Common myeloid progenitor, CD34-positive (primary cell): ENCODE measurements around the gene GRXCR2.
A peak's percentile ranks its signal among the peaks of the same experiment; 100 is the strongest.
"Not testable (repeated sequence)": the region's sequence is repeated elsewhere in the genome, so short reads cannot be mapped to it uniquely, and the experiment has no call there.

Experiments
- CTCF ChIA-PET: fragments of 350-600 bp; sonication (Branson Sonifier 250); formaldehyde crosslinking; loops from one replicate; lab custom pipeline; 2021; ENCODE audit warnings: antibody characterized with exemption; lab: Charles Lee
- POLR2A ChIA-PET: fragments of 350-600 bp; sonication (Branson Sonifier 250); formaldehyde crosslinking; loops from one replicate; lab custom pipeline; 2021; ENCODE audit warnings: antibody characterized with exemption; lab: Charles Lee
- DNase-seq, 3 donors: peaks; one replicate each; pipeline versions ENCODE4 v3.0.0 to v3.0.0-alpha.2; 2013
- H3K27ac ChIP-seq, 2 experiments: 1 replicate in 1 of 2; 2 replicates in 1 of 2; pipeline ENCODE4 v1.7.0; 2013; ENCODE audit warnings: inconsistent platforms in 2 of 2, low read length in 2 of 2, mild to moderate bottlenecking in 2 of 2, low read depth in 1 of 2, moderate library complexity in 1 of 2; ENCODE audit not compliant: severe bottlenecking in 2 of 2, insufficient read depth in 1 of 2, poor library complexity in 1 of 2
- H3K27me3 ChIP-seq, 5 experiments: replicated peaks in 2 of 5; 1 replicate in 3 of 5; 2 replicates in 2 of 5; pipeline versions ENCODE4 v1.6.1 to v1.7.0; 2013; ENCODE audit warnings: low read length in 4 of 5, mild to moderate bottlenecking in 2 of 5, moderate library complexity in 2 of 5, inconsistent platforms in 1 of 5; ENCODE audit not compliant: insufficient read depth in 5 of 5, control insufficient read depth in 4 of 5
- H3K36me3 ChIP-seq, 4 experiments: 1 replicate in 2 of 4; 2 replicates in 2 of 4; pipeline versions ENCODE4 v1.6.1 to v1.7.0; 2013; ENCODE audit warnings: low read length in 3 of 4, control low read depth in 1 of 4, mild to moderate bottlenecking in 1 of 4; ENCODE audit not compliant: control insufficient read depth in 4 of 4, insufficient read depth in 4 of 4
- H3K4me1 ChIP-seq, 4 experiments: 1 replicate in 3 of 4; 2 replicates in 1 of 4; pipeline versions ENCODE4 v1.6.1 to v1.7.1; 2013; ENCODE audit warnings: low read length in 3 of 4, mild to moderate bottlenecking in 3 of 4, control low read depth in 1 of 4, inconsistent platforms in 1 of 4, moderate library complexity in 1 of 4; ENCODE audit not compliant: control insufficient read depth in 4 of 4, insufficient read depth in 4 of 4; ENCODE audit errors: control extremely low read depth in 1 of 4
- H3K4me3 ChIP-seq, 7 experiments: 1 replicate in 4 of 7; 2 replicates in 3 of 7; pipeline versions ENCODE4 v1.5.1 to v1.7.0; 2013; ENCODE audit warnings: mild to moderate bottlenecking in 7 of 7, low read length in 6 of 7, moderate library complexity in 6 of 7, inconsistent platforms in 2 of 7, low read depth in 2 of 7, control low read depth in 1 of 7; ENCODE audit not compliant: insufficient read depth in 4 of 7, control insufficient read depth in 1 of 7; ENCODE audit errors: extremely low read depth in 1 of 7
- H3K9me3 ChIP-seq, 5 experiments: 1 replicate in 4 of 5; 2 replicates in 1 of 5; pipeline versions ENCODE4 v1.6.1 to v1.7.1; 2013; ENCODE audit warnings: low read length in 4 of 5, mild to moderate bottlenecking in 2 of 5, inconsistent platforms in 1 of 5, low read depth in 1 of 5, moderate library complexity in 1 of 5; ENCODE audit not compliant: control insufficient read depth in 4 of 5, insufficient read depth in 2 of 5; ENCODE audit errors: control extremely low read depth in 1 of 5
- WGBS: methylation state at CpG from one replicate; pipeline ENCODE4 v1.1.5; 2013; ENCODE audit not compliant: insufficient coverage; 5-methylcytosine and 5-hydroxymethylcytosine counted together

GRXCR2 gene

GRCh38 chr5:145887976-145888574 lies 15.3 kb upstream of the GRXCR2 start:
- Histone ChIP-seq H3K36me3 (no peaks in the 10 kb centered on the region), H3K4me3 (no peak overlapping the region), H3K27me3 (no peaks in the 10 kb centered on the region), H3K27ac (no peak overlapping the region), H3K9me3 (peaks cover 0 to 4% (median 1%) of the 10 kb centered on the region in 5 experiments), H3K4me1 (no peaks in the 10 kb centered on the region)
- WGBS: 93% methylated on average over 2 of the region's 5 CpGs
- ChIA-PET POLR2A (no interaction called here), CTCF (interaction anchor here (0.6 to 2.6 kb wide), 24 partner anchors 9 to 1684 kb away, joined by 3 to 13 read pairs (median 4); partner anchors contain the start of genes GRXCR2 and PRELID2)
- DNase-seq: peak; percentile 40 to 69 (median 62)

- DNase-seq: peak; percentile 15 to 42 (median 35)
- Histone ChIP-seq H3K4me3 (no peak overlapping the region), H3K36me3 (no peaks in the 10 kb centered on the region), H3K9me3 (peaks cover 0 to 4% (median 1%) of the 10 kb centered on the region in 5 experiments), H3K27me3 (no peaks in the 10 kb centered on the region), H3K4me1 (no peaks in the 10 kb centered on the region), H3K27ac (no peak overlapping the region)
- 100% methylated on average over 1 of the region's 3 CpGs for WGBS
- CTCF ChIA-PET: interaction anchor here (0.8 to 2.4 kb wide), 13 partner anchors 11 to 243 kb away, joined by 3 to 11 read pairs (median 5); partner anchors contain the start of gene PRELID2
- POLR2A ChIA-PET: no interaction called here
Measured at GRCh38 chr5:145887217-145887616, 14.4 kb upstream of the GRXCR2 start.

GRCh38 chr5:145874765-145875164 lies 2.0 kb upstream of the GRXCR2 start:
- Histone ChIP-seq H3K4me3 (no peak overlapping the region), H3K27ac (no peak overlapping the region), H3K36me3 (no peaks in the 10 kb centered on the region), H3K9me3 (no peaks in the 10 kb centered on the region), H3K4me1 (no peaks in the 10 kb centered on the region), H3K27me3 (no peaks in the 10 kb centered on the region)
- ChIA-PET CTCF (interaction anchor here (0.6 to 1.2 kb wide), 2 partner anchors 48 to 553 kb away, joined by 3 read pairs; no protein-coding TSS in a partner anchor), POLR2A (no interaction called here)
- WGBS: 100% methylated on average over 2 of the region's 2 CpGs
- DNase-seq: no peak

GRCh38 chr5:145872486-145872885 lies 328 bp downstream of the GRXCR2 start:
- Histone ChIP-seq H3K4me1 (peaks cover 0 to 3% (median 0%) of the 10 kb centered on the region in 4 experiments), H3K27me3 (no peaks in the 10 kb centered on the region), H3K27ac (no peak overlapping the region), H3K4me3 (no peak overlapping the region), H3K36me3 (no peaks in the 10 kb centered on the region), H3K9me3 (no peaks in the 10 kb centered on the region)
- ChIA-PET CTCF (interaction anchor here (3.3 kb wide), 1 partner anchor 16 kb away, joined by 9 read pairs; no protein-coding TSS in a partner anchor), POLR2A (no interaction called here)
- 93% methylated on average over 8 of the region's 8 CpGs for WGBS
- DNase-seq: no peak

GRCh38 chr5:145869753-145870152 lies 3.1 kb downstream of the GRXCR2 start:
- H3K27me3 ChIP-seq: no peaks in the 10 kb centered on the region
- 100% methylated on average over 1 of the region's 4 CpGs for WGBS
- DNase-seq: no peak
- H3K4me3 ChIP-seq: no peak overlapping the region
- H3K27ac ChIP-seq: no peak overlapping the region
- no peaks in the 10 kb centered on the region for H3K9me3 ChIP-seq
- ChIA-PET CTCF (interaction anchor here (1.4 to 1.8 kb wide), 2 partner anchors 10 to 43 kb away, joined by 3 to 4 read pairs; no protein-coding TSS in a partner anchor), POLR2A (no interaction called here)
- no peaks in the 10 kb centered on the region for H3K36me3 ChIP-seq
- H3K4me1 ChIP-seq: peaks cover 0 to 3% (median 0%) of the 10 kb centered on the region in 4 experiments

GRCh38 chr5:145867806-145868205 lies 5.0 kb downstream of the GRXCR2 start:
- POLR2A ChIA-PET: no interaction called here
- WGBS: no CpG with 5 or more reads among the region's 1 CpG
- Histone ChIP-seq H3K4me1 (peaks cover 0 to 3% (median 0%) of the 10 kb centered on the region in 4 experiments), H3K36me3 (no peaks in the 10 kb centered on the region), H3K27me3 (no peaks in the 10 kb centered on the region), H3K4me3 (no peak overlapping the region), H3K27ac (no peak overlapping the region), H3K9me3 (no peaks in the 10 kb centered on the region)
- CTCF ChIA-PET: no interaction called here
- DNase-seq: peak in 1 of 3 donors; percentile 8

GRCh38 chr5:145864432-145864831 lies 8.4 kb downstream of the GRXCR2 start:
- H3K36me3 ChIP-seq, POLR2A ChIA-PET, H3K4me3 ChIP-seq, H3K27ac ChIP-seq, DNase-seq, H3K9me3 ChIP-seq, H3K4me1 ChIP-seq, H3K27me3 ChIP-seq: not testable (repeated sequence)
- CTCF ChIA-PET: interaction anchor here (1.3 kb wide), 1 partner anchor 10 kb away, joined by 5 read pairs; no protein-coding TSS in a partner anchor
- WGBS: 80% methylated on average over 1 of the region's 2 CpGs
